Right ventricle myocardium inferior (tissue), 1 donor: ENCODE data around the gene SNAPC1. TPM values are rescaled to one million over a fixed set of nuclear protein-coding genes. Genes with fewer than 3 reads are reported as not detected.

Experiments used
- total RNA-seq: library from RNA; stranded (reverse); fragmentation: NEBNext Ultra II Directional; extraction: Animal tissue kit (Norgen Biotek cat#: 25700); gene quantifications from one replicate; pipeline ENCODE4 v1.2.1, GENCODE V29; 2021
- donor health status: DM: no; HTN: yes; CAD: no; lungs with severe emphysema.

Gene SNAPC1
- total RNA-seq, 1 donor from 2014 or later: 11.8 TPM

Other genes starting within 250 kb of the SNAPC1 start
- 53.4 TPM for gene HIF1A, start 66.9 kb upstream of the SNAPC1 start, total RNA-seq
- gene SYT16, start 50.3 kb downstream of the SNAPC1 start, total RNA-seq: not detected